Vagina (tissue), 2 donors: Measurements from ENCODE around the gene RNF182. TPM values are rescaled to one million over a fixed set of nuclear protein-coding genes. Genes with fewer than 3 reads are reported as not detected.
"Not testable (repeated sequence)": the region's sequence is repeated elsewhere in the genome, so short reads cannot be mapped to it uniquely, and the experiment has no call there.

Experiments
- DNase-seq, 2 donors: peaks; one replicate each; pipeline ENCODE4 v3.0.0-alpha.2; 2017; ENCODE audit errors: extremely low spot score in 2 of 2
- H3K27ac ChIP-seq: fragments of 200-600 bp; sonication (generic); one replicate; pipeline ENCODE4 v1.5.1; 2019
- H3K27me3 ChIP-seq: fragments of 200-600 bp; sonication (generic); one replicate; pipeline ENCODE4 v1.5.1; 2019
- H3K36me3 ChIP-seq, 2 donors: fragments of 200-600 bp; sonication (generic); one replicate each; pipeline ENCODE4 v1.5.1; 2017 to 2019
- H3K4me1 ChIP-seq: fragments of 200-600 bp; sonication (generic); one replicate; pipeline ENCODE4 v1.5.1; 2019
- H3K4me3 ChIP-seq, 2 donors: fragments of 200-600 bp; sonication (generic); 1 replicate in 1 of 2; 2 replicates in 1 of 2; pipeline ENCODE4 v1.5.1; 2016 to 2019
- H3K9me3 ChIP-seq: fragments of 200-600 bp; sonication (generic); one replicate; pipeline ENCODE4 v1.5.1; 2019
- CTCF ChIP-seq, 3 experiments: fragments of 450-650 bp in 2 of 3; fragments of 200-600 bp in 1 of 3; sonication (generic) in 1 of 3; IDR thresholded peaks; one replicate each; pipeline ENCODE4 v1.5.1; 2017 to 2019; ENCODE audit warnings: antibody characterized with exemption in 3 of 3, mild to moderate bottlenecking in 2 of 3, moderate library complexity in 2 of 3
- POLR2A ChIP-seq, 2 donors: fragments of 450-650 bp; IDR thresholded peaks; one replicate each; pipeline ENCODE4 v1.6.1; 2017; ENCODE audit warnings: antibody characterized with exemption in 2 of 2, mild to moderate bottlenecking in 2 of 2, moderate library complexity in 2 of 2
- POLR2AphosphoS5 ChIP-seq, 2 donors: sonication (generic); formaldehyde crosslinking; IDR thresholded peaks; one replicate each; pipeline ENCODE4 v1.9.0; 2017; ENCODE audit warnings: antibody characterized with exemption in 2 of 2, mild to moderate bottlenecking in 2 of 2, low read depth in 1 of 2; ENCODE audit not compliant: insufficient read depth in 1 of 2
- intact Hi-C: fragments of 100-400 bp; cut with DNase I; formaldehyde crosslinking; loops from one replicate; pipeline ENCODE4 v1.15.1; 2023
- total RNA-seq: library from RNA; depleted of rRNA; stranded (reverse); fragments of >200 nt; gene quantifications from one replicate; pipeline ENCODE4 v1.2.3, GENCODE V29; 2016

Gene RNF182
- total RNA-seq, 1 donor from 2014 or later, result 2.2 TPM

- no peak overlapping the region for H3K27ac ChIP-seq
- no peak for TF ChIP-seq POLR2A (IDR thresholded peaks at IDR 0.05)
- no peak for TF ChIP-seq POLR2AphosphoS5 (IDR thresholded peaks at IDR 0.05; ENCODE audit: insufficient read depth in 1 of 2, low read depth in 1 of 2)
- no peak for TF ChIP-seq CTCF (IDR thresholded peaks at IDR 0.05)
- H3K9me3 ChIP-seq, result no peaks in the 10 kb centered on the region
- no peak for DNase-seq
- H3K4me1 ChIP-seq, result no peaks in the 10 kb centered on the region
- H3K36me3 ChIP-seq, result no peaks in the 10 kb centered on the region
- intact Hi-C loops, result no loop called here
- H3K27me3 ChIP-seq, result no peaks in the 10 kb centered on the region
- H3K4me3 ChIP-seq, result no peak overlapping the region
Observed at GRCh38 chr6:14017626-14018475, 93.1 kb downstream of the RNF182 start.

- intact Hi-C loops, H3K36me3 ChIP-seq, H3K4me1 ChIP-seq, DNase-seq, H3K27ac ChIP-seq, H3K27me3 ChIP-seq, H3K4me3 ChIP-seq, H3K9me3 ChIP-seq: not testable (repeated sequence)
Observed at GRCh38 chr6:14018559-14018958, 93.8 kb downstream of the RNF182 start.

GRCh38 chr6:14020551-14020950 lies 95.8 kb downstream of the RNF182 start:
- H3K27ac ChIP-seq, result no peak overlapping the region
- no peaks in the 10 kb centered on the region for H3K4me1 ChIP-seq
- no peaks in the 10 kb centered on the region for H3K36me3 ChIP-seq
- DNase-seq, result no peak
- TF ChIP-seq CTCF (IDR thresholded peaks at IDR 0.05), result no peak
- TF ChIP-seq POLR2AphosphoS5 (IDR thresholded peaks at IDR 0.05; ENCODE audit: insufficient read depth in 1 of 2, low read depth in 1 of 2), result no peak
- no peak for TF ChIP-seq POLR2A (IDR thresholded peaks at IDR 0.05)
- no peak overlapping the region for H3K4me3 ChIP-seq
- intact Hi-C loops, result no loop called here
- H3K27me3 ChIP-seq, result no peaks in the 10 kb centered on the region
- no peaks in the 10 kb centered on the region for H3K9me3 ChIP-seq

GRCh38 chr6:14021449-14021848 lies 96.7 kb downstream of the RNF182 start:
- Histone ChIP-seq H3K9me3 (no peaks in the 10 kb centered on the region), H3K27me3 (no peaks in the 10 kb centered on the region), H3K36me3 (no peaks in the 10 kb centered on the region), H3K4me1 (no peaks in the 10 kb centered on the region), H3K4me3 (no peak overlapping the region), H3K27ac (no peak overlapping the region)
- TF ChIP-seq POLR2AphosphoS5 (IDR thresholded peaks at IDR 0.05; ENCODE audit: insufficient read depth in 1 of 2, low read depth in 1 of 2) (no peak), POLR2A (IDR thresholded peaks at IDR 0.05) (no peak), CTCF (IDR thresholded peaks at IDR 0.05) (no peak)
- intact Hi-C loops, result no loop called here
- DNase-seq, result no peak

GRCh38 chr6:14022673-14023072 lies 97.9 kb downstream of the RNF182 start:
- Histone ChIP-seq H3K9me3 (no peaks in the 10 kb centered on the region), H3K27me3 (no peaks in the 10 kb centered on the region), H3K4me3 (no peak overlapping the region), H3K27ac (no peak overlapping the region), H3K4me1 (no peaks in the 10 kb centered on the region), H3K36me3 (no peaks in the 10 kb centered on the region)
- no peak for DNase-seq
- intact Hi-C loops, result no loop called here
- no peak for TF ChIP-seq POLR2AphosphoS5 (IDR thresholded peaks at IDR 0.05; ENCODE audit: insufficient read depth in 1 of 2, low read depth in 1 of 2)
- TF ChIP-seq POLR2A (IDR thresholded peaks at IDR 0.05), result no peak
- TF ChIP-seq CTCF (IDR thresholded peaks at IDR 0.05), result no peak
